ENCODE results near the gene ANXA2. TPM values are rescaled to one million over a fixed set of nuclear protein-coding genes. Genes with fewer than 3 reads are reported as not detected.

ANXA2 gene
- total and polyA plus RNA-seq, 2 experiments from 2014 or later, result 202 to 225 TPM

- Mint-ChIP-seq H3K27me3 (ENCODE audit: insufficient read depth, low read depth, poor library complexity) (peaks cover 2% of the 10 kb centered on the region), H3K4me1 (no peaks in the 10 kb centered on the region), H3K36me3 (ENCODE audit: low read depth) (no peaks in the 10 kb centered on the region), H3K4me3 (no peak overlapping the region), H3K9me3 (no peaks in the 10 kb centered on the region), H3K27ac (no peak overlapping the region)
- Histone ChIP-seq H3K79me2 (replicated peaks; ENCODE audit: insufficient read depth) (no peaks in the 10 kb centered on the region), H2AFZ (peak overlapping the region; percentile 43; the same call in 1 of the 2 replicates), H3K27ac (ENCODE audit: low read depth) (no peak overlapping the region), H3K4me1 (ENCODE audit: insufficient read depth) (no peaks in the 10 kb centered on the region), H3K4me2 (no peak overlapping the region), H3F3A (replicated peaks; ENCODE audit: low read depth) (no peaks in the 10 kb centered on the region), H3K27me3 (ENCODE audit: insufficient read depth) (no peaks in the 10 kb centered on the region), H3K4me3 (no peak overlapping the region), H3K36me3 (ENCODE audit: insufficient read depth) (no peaks in the 10 kb centered on the region), H3K9me2 (ENCODE audit: insufficient read depth) (no peaks in the 10 kb centered on the region), H4K20me1 (replicated peaks; ENCODE audit: insufficient read depth) (no peaks in the 10 kb centered on the region)
- TF ChIP-seq ZNF462 (CRISPR knock-in tag; IDR thresholded peaks at IDR 0.05) (no peak), ZNF114 (CRISPR knock-in tag; IDR thresholded peaks at IDR 0.05) (no peak), CREB1 (CRISPR knock-in tag; IDR thresholded peaks at IDR 0.05; ENCODE audit: low read depth) (no peak), EZH2phosphoT487 (IDR thresholded peaks at IDR 0.05; ENCODE audit: unreplicated experiment) (no peak), ETS1 (IDR thresholded peaks at IDR 0.05) (no peak), STAT1 (IDR thresholded peaks at IDR 0.05; ENCODE audit: unreplicated experiment) (no peak), POLR2AphosphoS5 (IDR thresholded peaks at IDR 0.05; ENCODE audit: low read depth) (no peak), JUNB (IDR thresholded peaks at IDR 0.05; ENCODE audit: unreplicated experiment) (no peak), EZH2 (IDR thresholded peaks at IDR 0.05; ENCODE audit: low read depth, unreplicated experiment) (no peak), ZNF331 (CRISPR knock-in tag; IDR thresholded peaks at IDR 0.05; ENCODE audit: low read depth) (no peak), CTCF (conservative IDR thresholded peaks at IDR 0.05; ENCODE audit: low read depth in 2 of 2) (no peak), REST (IDR thresholded peaks at IDR 0.05; ENCODE audit: unreplicated experiment) (no peak), NANOG (IDR thresholded peaks at IDR 0.05; ENCODE audit: borderline replicate concordance) (no peak)
- DNase-seq (ENCODE audit: low spot score) (no peak), ATAC-seq (no peak)
Measured at GRCh38 chr15:60313906-60314305, 83.9 kb downstream of the ANXA2 start.

Measured in GM23338 (cell line).